ENCODE results near the gene SLC35G2. TPM values are rescaled to one million over a fixed set of nuclear protein-coding genes. Genes with fewer than 3 reads are reported as not detected.

The SLC35G2 gene
- total RNA-seq, 4 donors from 2014 or later: 9.1 to 13.2 (median 11.8) TPM

- intact Hi-C loops (cut with DNase I; ENCODE audit: low total_unique reads): no loop called here
- TF ChIP-seq, protein P1, sequence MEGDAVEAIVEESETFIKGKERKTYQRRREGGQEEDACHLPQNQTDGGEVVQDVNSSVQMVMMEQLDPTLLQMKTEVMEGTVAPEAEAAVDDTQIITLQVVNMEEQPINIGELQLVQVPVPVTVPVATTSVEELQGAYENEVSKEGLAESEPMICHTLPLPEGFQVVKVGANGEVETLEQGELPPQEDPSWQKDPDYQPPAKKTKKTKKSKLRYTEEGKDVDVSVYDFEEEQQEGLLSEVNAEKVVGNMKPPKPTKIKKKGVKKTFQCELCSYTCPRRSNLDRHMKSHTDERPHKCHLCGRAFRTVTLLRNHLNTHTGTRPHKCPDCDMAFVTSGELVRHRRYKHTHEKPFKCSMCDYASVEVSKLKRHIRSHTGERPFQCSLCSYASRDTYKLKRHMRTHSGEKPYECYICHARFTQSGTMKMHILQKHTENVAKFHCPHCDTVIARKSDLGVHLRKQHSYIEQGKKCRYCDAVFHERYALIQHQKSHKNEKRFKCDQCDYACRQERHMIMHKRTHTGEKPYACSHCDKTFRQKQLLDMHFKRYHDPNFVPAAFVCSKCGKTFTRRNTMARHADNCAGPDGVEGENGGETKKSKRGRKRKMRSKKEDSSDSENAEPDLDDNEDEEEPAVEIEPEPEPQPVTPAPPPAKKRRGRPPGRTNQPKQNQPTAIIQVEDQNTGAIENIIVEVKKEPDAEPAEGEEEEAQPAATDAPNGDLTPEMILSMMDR (IDR thresholded peaks at IDR 0.05): no peak
- TF ChIP-seq POLR2A (IDR thresholded peaks at IDR 0.05): no peak
- H3K36me3 ChIP-seq: no peaks in the 10 kb centered on the region
- DNase-seq: peak in 1 of 2 donors; percentile 17
- no peaks in the 10 kb centered on the region for H3K9me3 ChIP-seq
- peak overlapping the region; percentile 23 to 38 for H3K27ac ChIP-seq
- H3K4me3 ChIP-seq: no peak overlapping the region
- H3K27me3 ChIP-seq: no peaks in the 10 kb centered on the region
- H3K4me1 ChIP-seq: no peaks in the 10 kb centered on the region
These were observed 16.4 kb upstream of the SLC35G2 start for GRCh38 chr3:136802481-136802996.

DNA sequence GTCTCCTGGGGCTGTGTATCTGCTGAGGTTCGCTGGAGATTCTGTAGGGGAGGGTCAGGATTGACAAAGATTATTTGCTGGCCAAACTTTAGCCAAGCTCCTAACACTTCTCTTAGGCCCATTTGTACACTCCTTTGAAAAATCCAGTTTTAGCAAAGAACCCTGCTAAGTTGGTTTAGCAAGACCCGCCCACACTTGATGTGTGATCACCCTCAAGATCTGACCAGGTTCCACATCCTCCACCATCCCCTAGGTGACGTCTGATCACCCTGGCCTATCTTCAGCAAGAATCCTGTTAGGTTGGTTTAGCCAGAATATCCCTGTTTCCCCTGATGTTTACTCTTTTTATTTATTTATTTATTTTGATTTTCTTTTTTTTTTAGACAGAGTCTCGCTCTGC is 14.8 kb upstream of the SLC35G2 start:
- intact Hi-C loops (cut with DNase I; ENCODE audit: low total_unique reads): no loop called here
- Histone ChIP-seq H3K27ac (no peak overlapping the region), H3K4me3 (no peak overlapping the region), H3K9me3 (no peaks in the 10 kb centered on the region), H3K36me3 (no peaks in the 10 kb centered on the region), H3K4me1 (no peaks in the 10 kb centered on the region), H3K27me3 (no peaks in the 10 kb centered on the region)
- DNase-seq: no peak
- TF ChIP-seq, protein P1 (IDR thresholded peaks at IDR 0.05): no peak
- no peak for TF ChIP-seq POLR2A (IDR thresholded peaks at IDR 0.05)

GRCh38 chr3:136804813-136805212 is 14.1 kb upstream of the SLC35G2 start:
- H3K27me3 ChIP-seq: no peaks in the 10 kb centered on the region
- H3K9me3 ChIP-seq: no peaks in the 10 kb centered on the region
- H3K27ac ChIP-seq: no peak overlapping the region
- intact Hi-C loops (cut with DNase I; ENCODE audit: low total_unique reads): no loop called here
- H3K4me3 ChIP-seq: no peak overlapping the region
- TF ChIP-seq, protein P1 (IDR thresholded peaks at IDR 0.05): no peak
- TF ChIP-seq POLR2A (IDR thresholded peaks at IDR 0.05): no peak
- DNase-seq: no peak
- H3K36me3 ChIP-seq: no peaks in the 10 kb centered on the region
- H3K4me1 ChIP-seq: no peaks in the 10 kb centered on the region

- H3K4me1 ChIP-seq: no peaks in the 10 kb centered on the region
- intact Hi-C loops (cut with DNase I; ENCODE audit: low total_unique reads): no loop called here
- TF ChIP-seq POLR2A (IDR thresholded peaks at IDR 0.05): no peak
- TF ChIP-seq, protein P1 (IDR thresholded peaks at IDR 0.05): no peak
- no peaks in the 10 kb centered on the region for H3K9me3 ChIP-seq
- H3K27me3 ChIP-seq: no peaks in the 10 kb centered on the region
- no peaks in the 10 kb centered on the region for H3K36me3 ChIP-seq
- no peak overlapping the region for H3K4me3 ChIP-seq
- no peak overlapping the region for H3K27ac ChIP-seq
- DNase-seq: no peak
These were observed 13.1 kb upstream of the SLC35G2 start for GRCh38 chr3:136805795-136806194.

DNA sequence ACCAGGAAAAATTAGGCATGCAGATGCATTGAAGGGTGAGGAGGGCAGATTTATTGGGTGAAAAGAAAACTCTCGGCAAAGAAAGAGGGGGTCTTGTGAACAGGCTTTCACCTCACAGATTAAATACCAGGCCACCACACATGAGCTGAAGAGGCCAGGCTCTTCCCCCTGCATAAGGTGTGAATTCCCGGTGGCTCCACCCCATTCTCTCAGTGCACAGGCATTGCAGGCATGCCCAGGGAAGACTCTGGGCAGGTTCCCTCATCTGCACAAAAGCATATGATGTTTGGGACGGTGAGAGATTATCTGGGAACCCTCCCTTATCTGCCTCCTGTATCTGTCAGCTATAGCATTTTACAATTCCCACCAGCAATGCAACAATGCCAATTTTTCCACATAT is 7.2 kb upstream of the SLC35G2 start:
- intact Hi-C loops (cut with DNase I; ENCODE audit: low total_unique reads): no loop called here
- H3K4me1 ChIP-seq: no peaks in the 10 kb centered on the region
- H3K4me3 ChIP-seq: no peak overlapping the region
- no peak for DNase-seq
- H3K9me3 ChIP-seq: no peaks in the 10 kb centered on the region
- no peak for TF ChIP-seq POLR2A (IDR thresholded peaks at IDR 0.05)
- TF ChIP-seq, protein P1 (IDR thresholded peaks at IDR 0.05): no peak
- H3K27me3 ChIP-seq: no peaks in the 10 kb centered on the region
- H3K36me3 ChIP-seq: no peaks in the 10 kb centered on the region
- H3K27ac ChIP-seq: no peak overlapping the region
